ENCODE data around the gene POMGNT2.
A peak's percentile ranks its signal among the peaks of the same experiment; 100 is the strongest.

The POMGNT2 gene

DNA sequence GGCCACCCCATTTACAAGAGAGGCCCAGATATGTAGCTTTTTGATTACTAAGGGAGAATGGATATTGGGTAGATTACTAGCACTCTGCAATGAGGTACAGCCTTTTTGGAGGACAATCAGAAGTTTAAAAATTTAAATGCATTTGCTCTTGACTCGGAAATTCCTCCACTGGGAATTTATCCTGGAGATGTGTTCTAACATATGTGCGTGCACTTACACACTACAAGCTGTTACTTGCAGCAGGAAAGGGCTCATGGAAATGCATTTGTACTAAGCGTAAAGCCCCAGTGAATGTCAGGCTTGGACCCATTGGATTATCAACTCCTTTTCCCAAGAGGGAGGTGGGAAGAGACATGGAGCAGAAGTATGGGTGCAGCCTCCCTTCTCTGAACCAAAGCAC lies 7.8 kb upstream of the POMGNT2 start:
- Histone ChIP-seq H3K27ac (replicated peaks) (no peak overlapping the region), H3K4me3 (replicated peaks; ENCODE audit: insufficient read depth, low read length) (no peak overlapping the region), H3K27me3 (ENCODE audit: insufficient read depth, poor library complexity, severe bottlenecking) (no peaks in the 10 kb centered on the region)
- TF ChIP-seq, protein P1, sequence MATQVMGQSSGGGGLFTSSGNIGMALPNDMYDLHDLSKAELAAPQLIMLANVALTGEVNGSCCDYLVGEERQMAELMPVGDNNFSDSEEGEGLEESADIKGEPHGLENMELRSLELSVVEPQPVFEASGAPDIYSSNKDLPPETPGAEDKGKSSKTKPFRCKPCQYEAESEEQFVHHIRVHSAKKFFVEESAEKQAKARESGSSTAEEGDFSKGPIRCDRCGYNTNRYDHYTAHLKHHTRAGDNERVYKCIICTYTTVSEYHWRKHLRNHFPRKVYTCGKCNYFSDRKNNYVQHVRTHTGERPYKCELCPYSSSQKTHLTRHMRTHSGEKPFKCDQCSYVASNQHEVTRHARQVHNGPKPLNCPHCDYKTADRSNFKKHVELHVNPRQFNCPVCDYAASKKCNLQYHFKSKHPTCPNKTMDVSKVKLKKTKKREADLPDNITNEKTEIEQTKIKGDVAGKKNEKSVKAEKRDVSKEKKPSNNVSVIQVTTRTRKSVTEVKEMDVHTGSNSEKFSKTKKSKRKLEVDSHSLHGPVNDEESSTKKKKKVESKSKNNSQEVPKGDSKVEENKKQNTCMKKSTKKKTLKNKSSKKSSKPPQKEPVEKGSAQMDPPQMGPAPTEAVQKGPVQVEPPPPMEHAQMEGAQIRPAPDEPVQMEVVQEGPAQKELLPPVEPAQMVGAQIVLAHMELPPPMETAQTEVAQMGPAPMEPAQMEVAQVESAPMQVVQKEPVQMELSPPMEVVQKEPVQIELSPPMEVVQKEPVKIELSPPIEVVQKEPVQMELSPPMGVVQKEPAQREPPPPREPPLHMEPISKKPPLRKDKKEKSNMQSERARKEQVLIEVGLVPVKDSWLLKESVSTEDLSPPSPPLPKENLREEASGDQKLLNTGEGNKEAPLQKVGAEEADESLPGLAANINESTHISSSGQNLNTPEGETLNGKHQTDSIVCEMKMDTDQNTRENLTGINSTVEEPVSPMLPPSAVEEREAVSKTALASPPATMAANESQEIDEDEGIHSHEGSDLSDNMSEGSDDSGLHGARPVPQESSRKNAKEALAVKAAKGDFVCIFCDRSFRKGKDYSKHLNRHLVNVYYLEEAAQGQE (IDR thresholded peaks at IDR 0.05; ENCODE audit: insufficient replicate concordance, low read depth), result no peak
- TF ChIP-seq, protein P2, sequence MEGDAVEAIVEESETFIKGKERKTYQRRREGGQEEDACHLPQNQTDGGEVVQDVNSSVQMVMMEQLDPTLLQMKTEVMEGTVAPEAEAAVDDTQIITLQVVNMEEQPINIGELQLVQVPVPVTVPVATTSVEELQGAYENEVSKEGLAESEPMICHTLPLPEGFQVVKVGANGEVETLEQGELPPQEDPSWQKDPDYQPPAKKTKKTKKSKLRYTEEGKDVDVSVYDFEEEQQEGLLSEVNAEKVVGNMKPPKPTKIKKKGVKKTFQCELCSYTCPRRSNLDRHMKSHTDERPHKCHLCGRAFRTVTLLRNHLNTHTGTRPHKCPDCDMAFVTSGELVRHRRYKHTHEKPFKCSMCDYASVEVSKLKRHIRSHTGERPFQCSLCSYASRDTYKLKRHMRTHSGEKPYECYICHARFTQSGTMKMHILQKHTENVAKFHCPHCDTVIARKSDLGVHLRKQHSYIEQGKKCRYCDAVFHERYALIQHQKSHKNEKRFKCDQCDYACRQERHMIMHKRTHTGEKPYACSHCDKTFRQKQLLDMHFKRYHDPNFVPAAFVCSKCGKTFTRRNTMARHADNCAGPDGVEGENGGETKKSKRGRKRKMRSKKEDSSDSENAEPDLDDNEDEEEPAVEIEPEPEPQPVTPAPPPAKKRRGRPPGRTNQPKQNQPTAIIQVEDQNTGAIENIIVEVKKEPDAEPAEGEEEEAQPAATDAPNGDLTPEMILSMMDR (IDR thresholded peaks at IDR 0.05; ENCODE audit: insufficient read depth, low read length), result no peak
- TF ChIP-seq GABPA (IDR thresholded peaks at IDR 0.05; ENCODE audit: low read depth), result no peak
- TF ChIP-seq POLR2AphosphoS5 (IDR thresholded peaks at IDR 0.05; ENCODE audit: low read depth), result no peak
- TF ChIP-seq SPI1 (IDR thresholded peaks at IDR 0.05; ENCODE audit: borderline replicate concordance, low read depth), result no peak
- no peak for DNase-seq (ENCODE audit: low read depth in 1 of 2, low spot score in 1 of 2)

DNA sequence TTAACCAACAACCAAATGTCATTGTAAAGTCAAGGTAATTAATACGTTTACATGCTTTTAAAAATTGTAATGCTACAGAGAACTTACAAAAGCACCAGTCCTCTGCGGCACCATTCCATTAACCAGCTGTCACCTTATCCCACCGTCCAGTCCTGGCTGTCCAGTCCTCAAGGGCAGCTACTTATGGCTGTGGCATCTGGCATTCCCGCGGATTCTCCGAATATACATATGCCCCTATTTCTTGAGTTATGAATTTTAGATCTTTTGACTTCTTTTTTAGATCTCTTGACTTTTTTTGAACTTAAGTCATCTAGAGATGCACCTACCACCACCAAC lies 382 bp upstream of the POMGNT2 start:
- DNase-seq (ENCODE audit: low read depth in 1 of 2, low spot score in 1 of 2), result no peak
- peak overlapping the region; percentile 75 for H3K4me3 ChIP-seq (replicated peaks; ENCODE audit: insufficient read depth, low read length)
- H3K27me3 ChIP-seq (ENCODE audit: insufficient read depth, poor library complexity, severe bottlenecking), result no peaks in the 10 kb centered on the region
- TF ChIP-seq, protein P2 (IDR thresholded peaks at IDR 0.05; ENCODE audit: insufficient read depth, low read length), result no peak
- TF ChIP-seq GABPA (IDR thresholded peaks at IDR 0.05; ENCODE audit: low read depth) (no peak), POLR2AphosphoS5 (IDR thresholded peaks at IDR 0.05; ENCODE audit: low read depth) (no peak), SPI1 (IDR thresholded peaks at IDR 0.05; ENCODE audit: borderline replicate concordance, low read depth) (no peak)
- TF ChIP-seq, protein P1 (IDR thresholded peaks at IDR 0.05; ENCODE audit: insufficient replicate concordance, low read depth), result no peak
- no peak overlapping the region for H3K27ac ChIP-seq (replicated peaks)

DNA sequence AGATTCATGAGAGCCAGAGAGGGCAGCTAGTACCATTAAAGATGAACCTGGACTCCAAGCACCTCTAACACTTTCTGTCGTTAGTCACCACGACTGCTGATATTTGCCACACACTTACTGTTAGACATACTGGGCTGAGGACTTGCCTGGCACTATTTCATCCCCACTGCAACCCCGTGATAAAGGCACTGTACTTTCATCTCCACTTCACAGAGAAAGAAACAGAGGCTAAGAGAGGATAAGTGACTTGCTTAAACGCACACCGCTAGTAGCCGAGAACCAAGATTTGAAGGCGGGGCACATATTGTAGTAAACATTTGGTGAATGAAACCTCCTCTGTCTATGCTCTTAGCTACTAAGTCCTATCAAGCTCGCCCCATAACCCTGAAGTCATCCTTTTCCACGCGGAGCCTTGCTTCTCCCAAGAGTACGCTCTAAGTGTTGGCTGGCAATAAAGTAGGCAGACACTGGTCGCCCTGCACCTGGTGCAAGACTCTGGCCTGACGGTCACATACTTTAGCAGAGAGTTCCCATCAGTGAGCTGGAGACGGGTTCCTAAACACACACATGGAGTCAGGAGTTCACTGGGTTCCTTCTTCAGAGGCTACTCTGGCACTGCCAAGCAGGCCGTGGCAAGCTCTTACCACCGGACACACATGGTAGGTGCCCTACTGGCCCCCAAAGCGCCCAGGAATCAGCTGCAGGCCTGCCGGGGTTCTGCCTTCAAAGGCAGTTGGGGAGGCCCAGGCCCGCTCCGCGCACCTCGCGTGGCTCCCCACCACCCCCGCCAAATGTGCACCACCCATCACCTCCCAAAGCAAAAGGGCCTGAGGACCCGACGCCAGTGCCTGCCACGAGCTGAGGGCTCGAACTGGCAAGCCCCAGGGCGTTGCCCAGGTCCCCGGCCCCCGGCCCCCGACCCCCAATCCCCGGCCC lies 951 bp downstream of the POMGNT2 start:
- H3K4me3 ChIP-seq (replicated peaks; ENCODE audit: insufficient read depth, low read length), result peak overlapping the region; percentile 75
- H3K27me3 ChIP-seq (ENCODE audit: insufficient read depth, poor library complexity, severe bottlenecking), result no peaks in the 10 kb centered on the region
- no peak overlapping the region for H3K27ac ChIP-seq (replicated peaks)
- DNase-seq (ENCODE audit: low read depth in 1 of 2, low spot score in 1 of 2), result no peak
- TF ChIP-seq, protein P1 (IDR thresholded peaks at IDR 0.05; ENCODE audit: insufficient replicate concordance, low read depth), result no peak
- TF ChIP-seq POLR2AphosphoS5 (IDR thresholded peaks at IDR 0.05; ENCODE audit: low read depth) (no peak), SPI1 (IDR thresholded peaks at IDR 0.05; ENCODE audit: borderline replicate concordance, low read depth) (no peak), GABPA (IDR thresholded peaks at IDR 0.05; ENCODE audit: low read depth) (no peak)
- TF ChIP-seq, protein P2 (IDR thresholded peaks at IDR 0.05; ENCODE audit: insufficient read depth, low read length), result no peak
